NCI-H2196 treated with DMSO at 0.1 percent for 48 hours (cell line): ENCODE data around the gene NDEL1.

ENCODE experiments used
- DNase-seq: peaks from one replicate; lab custom pipeline; 2025; ENCODE audit not compliant: unreplicated experiment; lab: John Stamatoyannopoulos, UW

Gene NDEL1

GRCh38 chr17:8413938-8414337 is 21.7 kb upstream of the NDEL1 start:
- no peak for DNase-seq

- no peak for DNase-seq
Observed at GRCh38 chr17:8417806-8418205, 17.9 kb upstream of the NDEL1 start.

GRCh38 chr17:8418471-8418870 is 17.2 kb upstream of the NDEL1 start:
- DNase-seq = no peak

- no peak for DNase-seq
Observed at GRCh38 chr17:8419305-8419704, 16.4 kb upstream of the NDEL1 start.

- DNase-seq = peak; percentile 34
Observed at GRCh38 chr17:8420041-8420934, 15.4 kb upstream of the NDEL1 start.

- DNase-seq = no peak
Observed at GRCh38 chr17:8421571-8421970, 14.1 kb upstream of the NDEL1 start.

- DNase-seq = no peak
Observed at GRCh38 chr17:8426094-8426720, 9.5 kb upstream of the NDEL1 start.

DNA sequence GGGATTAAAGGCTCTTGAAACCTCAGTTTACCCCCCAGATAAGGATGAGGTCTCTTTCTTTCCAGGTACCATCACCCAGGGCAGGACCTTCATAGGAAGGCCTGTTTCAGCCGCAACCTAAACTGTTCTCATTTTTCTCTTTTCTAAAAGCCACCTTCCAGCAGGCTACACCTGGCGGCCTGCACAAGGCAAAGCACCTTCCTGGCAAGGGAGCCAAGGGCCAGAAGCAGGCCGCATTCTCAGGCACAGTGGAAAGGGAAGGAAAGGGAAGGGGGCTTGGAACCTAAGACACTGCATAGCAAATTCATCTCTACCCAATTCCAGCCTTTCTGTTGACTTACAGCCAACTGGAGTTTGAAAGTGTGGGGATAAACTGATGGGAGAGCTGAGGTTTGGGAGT is 8.9 kb upstream of the NDEL1 start:
- no peak for DNase-seq

DNA sequence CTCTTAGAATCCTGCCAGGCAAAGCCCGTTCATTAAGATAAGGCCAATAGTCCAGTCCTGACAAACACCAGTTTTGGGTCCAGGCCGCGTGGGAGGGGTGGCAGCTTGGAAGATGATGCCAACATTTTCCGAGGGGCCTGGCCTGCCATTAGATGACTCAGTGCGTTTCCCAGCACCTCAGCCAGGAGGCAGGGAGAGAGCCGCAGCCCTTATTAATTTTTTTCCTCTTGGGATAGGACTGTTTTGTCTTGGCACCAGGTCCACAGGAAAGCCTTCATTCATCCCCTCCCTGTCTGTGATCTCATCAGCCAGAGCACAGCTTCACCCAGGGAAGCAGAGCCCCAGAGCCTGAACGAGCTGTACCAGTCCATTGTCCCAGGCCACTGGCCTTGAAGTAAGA is 4.7 kb upstream of the NDEL1 start:
- no peak for DNase-seq

DNA sequence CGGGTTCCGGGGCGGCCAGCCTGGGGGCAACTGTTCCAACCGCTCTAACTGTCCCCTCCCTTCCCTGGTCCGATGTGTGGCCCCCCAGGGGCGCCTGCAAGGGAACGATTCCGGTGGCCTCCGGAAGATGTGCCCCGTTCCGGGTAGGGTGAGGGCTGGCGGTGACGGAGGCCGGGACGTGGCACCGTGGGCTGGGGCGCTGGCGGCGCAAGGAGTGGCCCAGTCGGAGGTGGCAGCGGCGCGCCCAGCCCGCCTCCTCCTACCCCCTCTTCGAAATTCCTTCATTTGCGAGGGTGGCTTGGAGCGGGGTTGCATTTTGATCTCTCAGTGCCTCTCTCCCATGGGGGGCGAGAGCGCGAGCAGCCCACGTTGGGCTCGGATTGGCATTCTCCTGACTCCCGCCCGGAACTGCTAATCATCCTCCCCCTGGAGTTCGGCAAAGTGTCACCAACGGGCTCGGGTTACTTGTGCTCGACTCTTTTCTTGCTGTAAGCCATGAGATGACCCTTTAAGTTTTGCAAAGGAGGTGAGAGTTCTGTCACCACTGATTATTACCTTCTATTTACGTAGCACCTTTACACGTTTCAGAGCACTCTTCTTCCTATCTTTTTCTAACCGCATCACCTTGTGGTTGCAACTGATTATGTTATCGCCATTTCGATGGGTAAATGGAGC is 622 bp downstream of the NDEL1 start:
- no peak for DNase-seq

GRCh38 chr17:8436844-8437171 is 1.1 kb downstream of the NDEL1 start:
- DNase-seq = no peak

DNA sequence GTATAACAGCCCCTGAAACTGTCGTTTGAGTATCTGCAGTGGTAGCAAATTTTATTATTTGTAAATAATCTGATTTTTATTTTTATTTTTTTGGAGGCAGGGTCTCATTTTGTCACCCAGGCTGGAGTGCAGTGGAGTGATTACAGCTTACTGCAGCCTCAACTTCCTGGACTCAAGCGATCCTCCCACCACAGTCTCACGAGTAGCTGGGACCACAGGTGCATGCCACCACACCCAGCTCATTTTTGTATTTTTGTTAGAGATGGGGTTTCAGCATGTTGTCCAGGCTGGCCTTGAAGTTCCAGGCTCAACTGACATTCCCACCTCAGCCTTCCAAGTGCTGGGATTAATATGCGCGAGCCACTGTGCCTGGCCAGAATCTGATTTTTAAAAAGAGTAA is 2.8 kb downstream of the NDEL1 start:
- DNase-seq = no peak

DNA sequence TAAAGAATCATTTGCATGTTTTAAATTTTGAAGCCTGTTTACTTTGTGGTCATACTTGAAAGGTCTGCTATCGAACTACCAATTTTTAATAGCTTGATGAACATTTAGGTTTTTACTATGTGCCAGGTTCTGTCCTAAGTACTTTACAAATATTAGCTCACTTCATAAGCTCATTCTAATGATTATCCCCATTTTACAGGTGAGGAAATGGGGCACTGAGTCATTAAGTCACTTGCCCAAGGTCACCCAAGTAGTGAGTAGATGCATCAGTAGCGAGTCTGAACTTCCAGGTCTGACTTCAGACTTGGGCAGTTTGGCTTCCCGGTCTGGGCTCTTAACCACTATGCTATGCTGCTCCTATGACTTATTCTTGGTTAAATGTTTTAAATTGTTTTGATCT is 4.0 kb downstream of the NDEL1 start:
- DNase-seq = no peak

DNA sequence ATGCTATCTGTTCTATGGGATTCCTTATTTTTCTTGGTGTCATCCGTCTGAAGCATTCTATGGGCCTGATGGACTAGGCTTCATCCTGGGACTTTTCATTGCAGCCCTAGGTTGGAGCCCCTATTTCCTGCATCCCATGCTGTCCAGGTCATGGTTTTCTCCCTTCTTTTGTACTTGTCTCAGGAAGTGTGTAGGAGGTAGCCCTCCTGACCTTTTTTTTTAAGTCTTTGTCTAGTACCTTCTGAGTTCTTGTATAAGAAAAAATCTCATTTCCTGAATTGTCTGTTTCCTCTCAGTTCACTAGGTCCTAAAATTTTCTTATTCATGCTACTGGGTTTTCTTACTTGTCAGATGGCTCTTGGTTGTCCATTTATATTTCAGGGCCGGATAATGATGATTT is 6.0 kb downstream of the NDEL1 start:
- DNase-seq = no peak

DNA sequence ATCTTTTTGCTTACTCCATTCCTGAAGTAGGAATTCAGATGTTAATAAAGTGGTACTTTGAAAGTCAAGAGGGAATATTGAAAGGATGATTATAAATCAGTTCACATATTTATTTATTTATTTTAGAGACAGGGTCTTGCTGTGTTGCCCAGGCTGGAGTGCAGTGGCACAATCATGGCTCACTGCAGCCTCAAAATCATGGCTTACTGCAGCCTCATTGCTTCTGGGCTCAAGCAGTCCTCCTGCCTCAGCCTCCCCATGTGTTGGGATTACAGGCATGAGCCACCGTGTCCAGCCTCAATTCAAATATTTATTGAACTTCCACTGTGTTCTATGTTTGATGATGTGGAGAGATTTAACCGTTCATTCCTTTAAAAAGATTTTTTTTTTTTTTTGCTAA is 6.6 kb downstream of the NDEL1 start:
- DNase-seq = no peak

DNA sequence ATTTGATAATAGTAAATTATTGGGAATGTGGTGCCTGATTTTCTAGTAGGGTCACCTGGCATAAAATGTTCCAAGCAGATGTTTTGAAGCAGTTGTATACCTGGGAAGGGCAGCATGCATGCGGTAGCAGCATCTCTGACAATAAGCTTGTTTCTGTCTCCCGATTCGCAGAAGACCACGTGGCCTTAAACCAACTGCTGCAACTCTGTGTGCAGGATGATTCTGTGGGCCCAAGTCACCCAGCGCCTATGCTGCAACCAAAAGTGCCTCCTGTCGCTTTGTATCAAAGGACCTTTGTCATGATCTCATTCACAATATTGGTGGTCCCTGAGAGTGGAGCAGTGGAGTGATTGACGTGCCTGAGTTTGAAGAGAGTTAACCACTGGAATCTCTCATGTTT is 8.1 kb downstream of the NDEL1 start:
- no peak for DNase-seq

- no peak for DNase-seq
Observed at GRCh38 chr17:8444494-8444893, 8.8 kb downstream of the NDEL1 start.

GRCh38 chr17:8445536-8445935 is 9.9 kb downstream of the NDEL1 start:
- no peak for DNase-seq

- DNase-seq = no peak
Observed at GRCh38 chr17:8447799-8448198, 12.1 kb downstream of the NDEL1 start.

DNA sequence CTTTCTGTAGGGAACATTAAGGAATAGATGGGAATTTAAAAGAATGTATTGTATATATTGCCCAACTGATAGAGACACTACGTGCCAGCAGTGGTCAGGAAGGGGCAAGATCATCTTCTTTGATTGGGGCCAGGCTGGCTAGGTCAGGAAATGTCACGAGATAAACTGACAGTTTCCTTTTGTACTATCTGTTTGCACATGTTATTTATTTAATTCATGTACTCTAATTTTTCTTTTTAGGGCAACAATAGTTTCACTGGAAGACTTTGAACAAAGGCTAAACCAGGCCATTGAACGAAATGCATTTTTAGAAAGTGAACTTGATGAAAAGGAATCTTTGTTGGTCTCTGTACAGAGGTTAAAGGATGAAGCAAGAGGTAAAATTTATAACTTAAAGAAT is 12.6 kb downstream of the NDEL1 start:
- DNase-seq = no peak

- no peak for DNase-seq
Observed at GRCh38 chr17:8451933-8452614, 16.4 kb downstream of the NDEL1 start.

DNA sequence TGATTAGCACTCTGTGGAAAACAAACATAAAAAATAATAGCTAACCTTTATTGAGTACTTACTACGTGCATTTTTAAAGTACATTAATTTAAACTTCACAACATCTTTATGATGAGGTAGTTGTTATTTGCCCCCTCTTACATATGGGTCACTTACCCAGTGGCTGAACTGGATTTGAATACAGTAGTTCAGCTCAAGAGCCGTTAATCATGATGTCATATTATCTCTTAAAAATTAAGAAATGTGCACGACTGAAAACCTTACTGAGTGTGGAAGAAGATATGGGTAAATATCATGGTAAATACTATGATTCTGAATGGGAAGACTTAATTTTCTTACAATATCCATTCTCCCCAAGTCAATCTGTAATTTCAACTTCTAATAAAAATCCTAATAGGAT is 17.6 kb downstream of the NDEL1 start:
- DNase-seq = no peak
